ENCODE measurements around the gene CHD1L. TPM values are rescaled to one million over a fixed set of nuclear protein-coding genes. Genes with fewer than 3 reads are reported as not detected.

Gene CHD1L
- polyA plus RNA-seq, 1 donor (not counting 4 experiments of a cell fraction or from before 2014, with no cell fraction given) = 49.2 TPM

- Histone ChIP-seq H2AFZ (ENCODE audit: control insufficient read depth, low read length) (no peak overlapping the region), H3K79me2 (ENCODE audit: control insufficient read depth, insufficient read depth, low read length) (no peaks in the 10 kb centered on the region), H3K9me3 (ENCODE audit: control insufficient read depth, low read depth, low read length) (no peaks in the 10 kb centered on the region), H3K4me1 (ENCODE audit: control insufficient read depth, extremely low read depth, insufficient read depth, low read length) (no peaks in the 10 kb centered on the region), H3K4me3 (ENCODE audit: control insufficient read depth in 2 of 3, extremely low read depth in 1 of 3, insufficient read depth in 2 of 3, low read depth in 1 of 3, low read length in 3 of 3) (no peak overlapping the region), H3K36me3 (ENCODE audit: control insufficient read depth in 2 of 2, extremely low read depth in 1 of 2, insufficient read depth in 2 of 2, low read length in 2 of 2) (no peaks in the 10 kb centered on the region), H3K27me3 (ENCODE audit: control insufficient read depth, extremely low read depth, insufficient read depth, low read length) (no peaks in the 10 kb centered on the region), H4K20me1 (ENCODE audit: control insufficient read depth, extremely low read depth, insufficient read depth, low read length) (no peaks in the 10 kb centered on the region), H3K9ac (ENCODE audit: control insufficient read depth, extremely low read depth, insufficient read depth, low read length) (no peak overlapping the region), H3K4me2 (ENCODE audit: control insufficient read depth, extremely low read depth, insufficient read depth, low read depth, low read length) (no peak overlapping the region), H3K9me1 (ENCODE audit: control insufficient read depth, extremely low read depth, insufficient read depth, low read length) (no peaks in the 10 kb centered on the region), H3K27ac (ENCODE audit: control insufficient read depth, insufficient read depth, low read length) (no peak overlapping the region)
- dilution Hi-C loops (cut with MboI; ENCODE audit: extremely low pct_ligation_motif_present, low sequenced_read_pairs) = no loop called here
- FAIRE-seq (no peak), DNase-seq (ENCODE audit: low read depth, low spot score) (no peak)
- no peak for TF ChIP-seq EZH2 (IDR thresholded peaks at IDR 0.05; ENCODE audit: low read length)
- TF ChIP-seq CTCF (optimal IDR thresholded peaks at IDR 0.05 in 1 of 3, IDR thresholded peaks at IDR 0.05 in 1 of 3, conservative IDR thresholded peaks at IDR 0.05 in 1 of 3; ENCODE audit: extremely low read depth in 1 of 3, insufficient read depth in 2 of 3, low read length in 3 of 3) = no peak
These were observed 35.3 kb upstream of the CHD1L start for GRCh38 chr1:147207192-147207591.

- DNase-seq (ENCODE audit: low read depth, low spot score) = no peak
- dilution Hi-C loops (cut with MboI; ENCODE audit: extremely low pct_ligation_motif_present, low sequenced_read_pairs) = no loop called here
- no peak for FAIRE-seq
These were observed 33.9 kb upstream of the CHD1L start for GRCh38 chr1:147208619-147209018.

More at GRCh38 chr1:147208619-147209018, 33.9 kb upstream of the CHD1L start:
- TF ChIP-seq CTCF (optimal IDR thresholded peaks at IDR 0.05 in 1 of 3, IDR thresholded peaks at IDR 0.05 in 1 of 3, conservative IDR thresholded peaks at IDR 0.05 in 1 of 3; ENCODE audit: extremely low read depth in 1 of 3, insufficient read depth in 2 of 3, low read length in 3 of 3) (no peak), EZH2 (IDR thresholded peaks at IDR 0.05; ENCODE audit: low read length) (no peak)
- H3K4me2 ChIP-seq (ENCODE audit: control insufficient read depth, extremely low read depth, insufficient read depth, low read depth, low read length) = no peak overlapping the region
- H3K9me1 ChIP-seq (ENCODE audit: control insufficient read depth, extremely low read depth, insufficient read depth, low read length) = no peaks in the 10 kb centered on the region
- H3K9me3 ChIP-seq (ENCODE audit: control insufficient read depth, low read depth, low read length) = no peaks in the 10 kb centered on the region
- H3K27me3 ChIP-seq (ENCODE audit: control insufficient read depth, extremely low read depth, insufficient read depth, low read length) = no peaks in the 10 kb centered on the region
- H2AFZ ChIP-seq (ENCODE audit: control insufficient read depth, low read length) = no peak overlapping the region
- no peaks in the 10 kb centered on the region for H3K4me1 ChIP-seq (ENCODE audit: control insufficient read depth, extremely low read depth, insufficient read depth, low read length)
- H3K36me3 ChIP-seq (ENCODE audit: control insufficient read depth in 2 of 2, extremely low read depth in 1 of 2, insufficient read depth in 2 of 2, low read length in 2 of 2) = no peaks in the 10 kb centered on the region
- H3K4me3 ChIP-seq (ENCODE audit: control insufficient read depth in 2 of 3, extremely low read depth in 1 of 3, insufficient read depth in 2 of 3, low read depth in 1 of 3, low read length in 3 of 3) = no peak overlapping the region
- H4K20me1 ChIP-seq (ENCODE audit: control insufficient read depth, extremely low read depth, insufficient read depth, low read length) = no peaks in the 10 kb centered on the region
- no peak overlapping the region for H3K27ac ChIP-seq (ENCODE audit: control insufficient read depth, insufficient read depth, low read length)
- H3K79me2 ChIP-seq (ENCODE audit: control insufficient read depth, insufficient read depth, low read length) = no peaks in the 10 kb centered on the region
- no peak overlapping the region for H3K9ac ChIP-seq (ENCODE audit: control insufficient read depth, extremely low read depth, insufficient read depth, low read length)
